Mucosa of gallbladder (tissue), 1 donor: Measurements from ENCODE around the gene CBR4. TPM values are rescaled to one million over a fixed set of nuclear protein-coding genes. Genes with fewer than 3 reads are reported as not detected.
"Not testable (repeated sequence)": the region's sequence is repeated elsewhere in the genome, so short reads cannot be mapped to it uniquely, and the experiment has no call there.

Experiments
- DNase-seq: peaks from one replicate; pipeline ENCODE4 v3.0.0-alpha.2; 2020; ENCODE audit warnings: low spot score
- total RNA-seq: library from RNA; stranded (reverse); gene quantifications from one replicate; pipeline ENCODE4 v1.2.1, GENCODE V29; 2021
- donor health status: DM: no; HTN: no; CAD: no.

Gene CBR4
- total RNA-seq: 25.2 TPM

DNA sequence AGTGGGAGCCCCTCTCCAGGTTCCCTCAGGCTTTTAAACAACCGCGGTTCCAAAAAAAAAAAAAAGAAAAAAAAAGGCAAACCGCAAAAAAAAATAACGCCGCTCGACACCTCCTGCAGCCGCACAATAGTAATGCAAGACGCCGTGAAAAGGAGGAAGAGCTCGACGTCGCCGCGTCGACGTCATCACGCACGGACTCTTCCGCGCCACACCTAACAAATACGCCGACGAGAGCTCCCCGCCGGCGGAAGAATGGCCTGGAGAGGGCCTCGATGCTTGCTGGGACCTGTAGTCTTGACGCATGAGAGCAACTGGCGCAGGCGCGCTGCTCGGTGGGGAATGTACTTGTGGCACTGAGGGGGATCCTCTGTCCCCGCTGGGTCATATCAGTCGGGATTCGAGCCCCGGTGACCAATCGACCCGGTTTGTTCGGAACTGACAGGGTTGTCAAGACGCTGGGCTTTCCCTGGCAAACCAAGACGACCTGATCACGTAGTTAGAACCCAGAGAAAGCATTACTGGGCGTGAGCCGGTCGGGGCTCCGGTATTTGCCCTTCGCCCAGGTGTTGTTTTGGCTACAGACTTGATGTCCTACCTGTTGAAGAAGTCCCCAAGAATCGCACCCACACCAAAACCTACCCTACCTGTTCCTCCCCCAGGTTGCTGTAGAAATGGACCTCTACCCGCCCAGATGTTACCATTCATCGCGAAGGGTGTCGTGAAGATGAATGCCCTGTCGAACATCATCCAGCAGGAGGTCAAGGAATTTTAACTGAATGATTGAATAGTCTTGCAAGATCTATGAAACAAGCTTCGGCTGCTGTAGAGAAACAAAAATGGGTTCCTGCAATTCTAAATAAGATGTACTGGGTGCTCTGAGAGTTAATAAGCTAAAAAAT is at the start of gene CBR4:
Gene CBR4 (minus strand): TSS at position 131 of the 899 bp plus-strand sequence. CDS start 166 bp downstream, outside the sequence.
- DNase-seq: peak; percentile 97

DNA sequence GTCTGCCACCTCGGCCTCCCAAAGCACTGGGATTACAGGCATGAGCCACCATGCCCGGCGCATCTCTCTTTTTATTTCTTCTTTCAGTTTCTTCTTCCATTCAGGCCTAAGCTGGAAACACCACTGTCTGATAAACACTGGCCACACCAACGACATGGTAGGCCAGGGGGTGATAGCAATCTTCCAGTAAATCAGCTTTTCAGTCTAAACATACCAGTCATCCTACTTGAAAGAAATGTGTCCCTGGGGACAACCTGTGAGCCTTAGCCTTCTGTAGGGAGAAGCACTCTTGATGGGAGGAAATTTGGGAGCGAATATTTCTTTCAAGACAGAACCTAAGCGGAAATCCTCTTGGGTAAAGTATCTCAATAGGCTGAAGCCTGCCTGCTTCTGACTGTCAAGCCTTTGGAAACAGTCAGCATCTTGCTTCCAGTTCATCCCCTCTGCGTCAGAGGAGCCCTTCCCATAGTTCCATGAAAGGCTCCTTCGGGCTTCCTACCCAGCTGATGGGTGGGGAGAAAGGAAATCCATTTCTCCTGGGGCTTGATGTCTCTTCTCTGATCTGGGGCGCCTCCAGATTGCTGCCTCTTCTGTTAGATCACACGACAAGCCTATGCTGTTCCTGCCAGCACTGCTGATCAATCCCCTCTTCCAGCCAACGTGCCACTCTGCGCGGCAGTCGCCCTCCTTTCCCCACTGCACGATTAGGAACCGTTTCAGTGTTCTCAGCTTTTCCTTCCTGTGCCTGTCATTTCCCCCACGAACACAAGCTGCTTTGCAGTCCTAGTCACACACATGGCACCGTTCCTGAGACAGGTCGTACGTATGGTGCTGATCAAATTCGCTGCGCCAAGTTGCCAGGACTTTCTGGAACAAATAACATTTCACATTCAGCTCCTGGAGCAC is 49.5 kb upstream of the CBR4 start:
- no peak for DNase-seq

DNA sequence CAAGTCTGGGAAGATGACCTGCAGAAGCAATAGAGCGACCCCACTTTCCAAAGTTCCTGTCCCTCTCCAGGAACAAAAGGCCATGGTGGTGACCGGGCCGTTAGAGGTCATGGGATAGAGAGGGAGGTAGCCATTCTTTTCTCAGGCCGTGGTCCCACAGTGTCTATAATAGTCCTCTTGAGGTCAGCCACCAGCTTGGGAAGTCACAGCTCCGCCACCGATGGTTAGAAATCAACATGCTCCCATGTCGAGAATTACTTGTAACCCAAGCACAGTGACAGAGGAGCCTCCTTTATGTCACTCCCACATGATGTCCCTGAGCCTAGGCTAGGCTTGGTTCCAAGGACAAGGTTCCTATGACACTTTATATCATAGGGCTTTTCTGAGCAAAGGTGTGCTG is 48.3 kb upstream of the CBR4 start:
- no peak for DNase-seq

DNA sequence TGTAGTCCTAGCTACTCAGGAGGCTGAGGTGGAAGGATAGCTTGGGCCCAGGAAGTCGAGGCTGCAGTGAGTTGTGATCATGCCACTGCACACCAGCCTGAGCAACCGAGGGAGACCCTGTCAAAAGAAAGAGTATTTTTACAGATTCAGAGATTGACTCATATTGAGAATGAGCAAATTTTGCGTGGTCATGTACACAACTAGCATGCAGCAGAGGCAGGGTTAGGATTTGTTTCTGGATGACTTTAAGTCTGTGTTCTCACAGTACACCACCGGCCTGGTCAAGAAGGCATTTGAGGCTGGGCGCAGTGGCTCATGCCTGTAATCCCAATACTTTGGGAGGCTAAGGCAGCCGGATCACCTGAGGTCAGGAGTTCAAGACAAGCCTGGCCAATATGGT is 44.8 kb upstream of the CBR4 start:
- DNase-seq: no peak

DNA sequence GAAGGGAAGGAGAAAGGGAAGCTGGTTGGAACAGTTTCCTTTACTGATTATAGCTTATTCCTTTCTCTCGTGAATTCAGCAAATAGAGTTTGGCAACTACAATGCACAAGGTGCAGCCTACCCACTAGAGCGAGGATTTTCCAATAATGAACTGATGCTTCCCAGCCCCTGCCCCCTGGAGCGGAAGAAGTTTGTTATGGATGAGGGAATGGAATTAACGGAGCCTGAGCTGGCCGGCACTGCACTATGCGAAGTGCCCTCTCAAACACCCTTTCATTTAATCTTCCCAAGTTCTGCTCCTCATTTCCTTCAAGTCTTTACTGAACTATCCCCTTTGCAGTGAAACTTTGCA is 42.5 kb upstream of the CBR4 start:
- DNase-seq: no peak

DNA sequence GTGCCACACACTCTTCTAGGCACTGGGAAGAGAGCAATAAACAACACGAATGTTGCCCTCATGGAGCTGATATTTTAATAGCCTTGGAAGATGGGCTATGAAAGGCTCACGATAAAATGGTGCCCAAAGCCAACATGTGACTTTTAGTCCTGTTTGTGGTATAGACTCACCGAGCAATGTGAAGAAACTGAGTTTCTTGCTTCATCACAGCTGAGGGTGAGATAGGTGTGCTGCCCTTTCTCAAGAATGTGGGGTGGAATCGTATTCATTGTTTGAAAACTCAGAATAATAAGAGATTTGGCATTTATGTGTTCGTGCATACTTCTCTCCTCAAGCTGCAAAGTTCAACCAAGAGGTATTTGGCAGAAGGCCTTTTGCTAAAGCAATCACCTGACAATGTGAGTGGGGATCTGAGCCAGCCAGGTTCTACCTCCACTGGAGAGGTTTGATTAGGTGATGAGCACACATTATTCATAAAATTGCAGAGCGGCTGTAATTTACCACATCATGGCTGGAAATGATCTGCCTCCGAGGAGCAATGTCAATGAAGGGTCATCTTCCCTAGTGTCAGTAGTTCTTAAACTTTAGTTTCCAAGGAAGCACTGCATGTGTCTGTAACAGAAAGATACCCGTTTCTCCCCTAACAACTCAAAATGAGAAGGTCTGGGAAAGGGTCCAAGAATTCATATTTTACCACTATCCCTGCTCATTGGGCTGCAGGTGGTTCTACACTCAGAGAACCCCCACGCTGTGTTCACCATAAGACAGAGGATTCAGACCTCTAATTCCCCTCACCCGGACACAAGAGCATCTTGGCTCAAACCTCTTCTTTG is 41.9 kb upstream of the CBR4 start:
- DNase-seq: peak; percentile 44

DNA sequence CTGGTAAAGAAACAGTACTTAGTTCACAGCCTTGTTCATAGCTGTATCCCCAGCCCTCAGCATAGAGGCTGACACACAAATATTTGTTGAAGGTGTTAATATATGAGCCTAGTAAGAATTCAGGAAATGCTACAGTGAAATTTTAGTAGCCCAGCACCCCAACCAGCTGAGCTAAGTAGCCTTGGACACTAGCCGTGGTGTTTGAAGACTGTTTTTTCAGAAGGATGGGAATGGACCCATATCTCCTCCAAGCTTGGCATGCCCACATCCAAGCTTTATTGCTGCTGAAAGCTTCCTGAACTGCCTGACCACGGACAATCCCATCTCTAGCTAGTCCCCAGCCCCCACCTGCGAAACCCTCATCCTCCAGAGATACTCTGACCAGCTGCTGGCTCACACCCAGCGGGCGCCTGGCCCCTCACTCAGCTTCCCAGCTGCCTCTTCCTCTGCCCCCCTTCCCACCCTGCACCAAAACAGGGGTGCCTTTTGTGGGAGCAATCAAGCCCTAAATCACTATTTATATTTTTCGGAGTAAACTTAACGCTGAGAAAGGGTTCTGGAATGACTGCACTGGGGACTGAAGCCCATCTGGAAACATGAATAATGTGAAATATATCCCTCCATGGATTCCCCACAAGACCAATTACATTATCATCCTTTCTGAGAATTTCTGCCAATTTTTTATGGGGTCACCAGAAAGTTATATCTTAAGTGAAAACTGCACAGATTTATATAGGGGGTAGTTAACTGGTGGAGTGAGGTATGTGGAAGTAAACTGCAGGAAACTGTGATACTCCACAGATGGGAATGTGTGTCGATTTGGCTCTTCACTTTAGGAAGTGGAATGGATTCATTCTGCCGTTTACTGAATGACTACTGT is 41.1 kb upstream of the CBR4 start:
- no peak for DNase-seq

DNA sequence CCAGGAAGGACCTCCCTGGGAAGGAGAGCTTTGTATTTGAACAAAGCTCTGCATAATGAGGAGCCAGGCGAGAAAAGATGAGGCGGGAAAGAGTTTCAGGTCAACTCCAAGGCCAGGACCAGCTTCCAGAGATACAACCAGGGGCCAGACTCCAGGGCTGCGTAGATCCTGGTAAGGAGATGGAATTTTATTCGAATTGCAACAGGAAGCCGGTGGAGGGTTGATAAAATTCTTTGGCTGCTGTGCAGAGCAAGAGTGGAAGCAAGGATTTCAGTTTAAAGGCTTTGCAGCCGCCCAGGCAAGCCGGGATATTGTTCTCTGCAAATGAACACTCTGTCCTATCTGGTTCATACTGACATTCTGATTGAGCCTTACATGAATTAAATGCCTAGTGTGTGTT is 40.2 kb upstream of the CBR4 start:
- DNase-seq: no peak

DNA sequence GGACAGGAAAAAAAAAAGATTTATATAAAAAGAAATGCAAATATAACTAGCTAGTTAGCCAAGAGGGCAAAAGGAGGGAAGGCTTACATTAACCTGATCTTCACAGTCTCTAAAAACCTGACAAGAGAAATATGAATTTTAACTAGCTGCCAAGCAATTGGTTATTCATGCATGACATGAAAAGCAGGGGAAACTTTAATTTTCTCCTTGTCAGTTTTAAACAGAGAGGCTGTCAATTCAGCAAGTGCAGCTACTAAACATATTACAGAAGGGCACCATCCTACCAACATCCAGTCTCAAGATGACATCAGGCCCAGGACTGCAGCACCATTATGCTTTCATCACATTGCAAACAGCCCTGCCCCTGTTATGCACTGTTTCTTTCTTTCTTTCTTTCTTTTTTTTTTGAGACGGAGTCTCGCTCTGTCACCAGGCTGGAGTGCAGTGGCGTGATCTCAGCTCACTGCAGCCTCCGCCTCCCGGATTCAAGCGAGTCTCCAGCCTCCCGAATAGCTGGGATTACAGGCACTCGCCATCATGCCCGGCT is 38.9 kb upstream of the CBR4 start:
- DNase-seq: no peak

DNA sequence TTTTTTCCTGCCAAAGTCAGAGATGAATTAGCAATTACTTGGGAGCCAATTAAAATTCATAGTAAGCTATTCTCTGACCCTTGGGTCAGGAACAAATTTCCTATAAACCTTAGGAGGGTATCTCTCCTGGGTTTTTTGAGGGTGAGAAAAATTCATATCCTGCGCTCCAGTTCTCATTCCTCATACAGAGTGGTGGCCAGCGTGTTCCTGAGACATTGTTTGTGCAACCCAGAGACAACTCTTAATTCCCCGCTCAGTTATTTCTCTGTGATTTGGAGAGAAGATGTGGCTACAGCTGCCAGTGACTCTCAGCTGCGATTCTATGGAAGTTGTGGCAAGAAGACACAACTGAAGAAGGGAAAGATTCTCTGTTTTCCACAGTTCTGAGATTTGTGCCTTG is 37.9 kb upstream of the CBR4 start:
- DNase-seq: no peak

DNA sequence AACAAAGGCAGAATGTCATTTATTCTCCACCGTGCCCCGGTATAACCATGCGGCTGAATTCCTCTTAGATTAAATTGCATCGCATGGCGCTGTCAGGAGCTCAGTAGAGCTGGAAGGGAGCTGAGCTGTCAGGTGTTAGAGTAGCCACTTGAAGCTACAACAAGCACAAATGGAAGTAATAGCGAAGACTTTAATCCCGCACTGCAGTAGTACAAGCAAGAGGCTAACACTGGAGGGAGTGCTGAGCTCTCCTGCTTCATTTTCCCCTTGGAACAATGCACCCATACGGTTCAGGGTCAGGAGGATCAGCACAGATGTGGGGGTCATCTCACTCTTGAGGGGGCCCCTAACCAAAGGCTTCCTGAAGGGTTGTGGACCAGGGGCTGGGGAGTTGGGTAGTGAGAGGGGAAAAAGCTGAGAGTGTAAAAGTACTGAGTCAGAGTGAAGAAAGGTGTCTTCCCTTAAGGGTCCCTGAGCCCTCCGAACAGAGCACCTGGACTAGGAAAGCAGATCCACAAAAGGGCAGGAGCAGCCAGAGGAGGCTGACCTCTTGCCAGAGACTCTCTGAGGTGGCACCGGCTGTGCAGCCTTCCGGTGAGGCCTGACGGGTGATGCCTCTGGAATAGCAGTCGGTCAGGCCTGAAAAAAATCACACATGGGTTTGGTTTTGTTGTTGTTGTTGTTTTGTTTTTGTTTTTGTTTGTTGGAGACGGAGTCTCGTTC is 36.0 kb upstream of the CBR4 start:
- no peak for DNase-seq

DNA sequence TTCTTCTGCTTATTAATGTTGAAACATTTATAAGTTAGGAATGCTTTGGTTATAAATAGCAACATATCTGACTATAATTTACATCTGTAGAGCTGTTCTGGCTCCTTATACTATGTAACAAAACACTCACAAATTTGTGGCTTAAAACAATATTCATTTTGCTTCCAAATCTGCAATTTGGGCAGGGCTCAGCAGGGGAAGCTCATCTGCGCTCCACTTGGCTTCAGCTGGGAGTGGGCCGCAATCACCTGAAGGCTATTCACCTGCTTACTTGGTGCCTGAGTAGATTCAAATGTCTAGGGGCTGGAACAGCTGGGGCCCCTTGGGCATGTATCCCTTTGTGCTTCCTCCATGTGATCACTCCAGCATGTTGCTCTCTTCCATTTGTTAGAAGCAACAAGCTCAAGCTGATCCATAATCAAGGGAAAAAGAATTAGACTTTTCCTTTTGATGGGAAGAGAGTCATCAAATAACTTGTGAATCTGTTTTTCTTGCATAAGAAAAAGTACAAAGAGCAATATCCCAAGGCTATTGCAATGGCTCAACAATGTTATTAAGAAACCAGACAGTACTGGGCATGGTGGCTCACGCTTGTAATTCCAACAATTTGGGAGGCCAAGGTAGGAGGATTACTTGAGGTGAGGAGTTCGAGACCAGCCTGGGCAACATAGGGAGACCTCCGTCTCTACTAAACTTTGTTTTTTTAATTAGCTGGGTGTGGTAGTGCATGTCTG is 34.8 kb upstream of the CBR4 start:
- no peak for DNase-seq

DNA sequence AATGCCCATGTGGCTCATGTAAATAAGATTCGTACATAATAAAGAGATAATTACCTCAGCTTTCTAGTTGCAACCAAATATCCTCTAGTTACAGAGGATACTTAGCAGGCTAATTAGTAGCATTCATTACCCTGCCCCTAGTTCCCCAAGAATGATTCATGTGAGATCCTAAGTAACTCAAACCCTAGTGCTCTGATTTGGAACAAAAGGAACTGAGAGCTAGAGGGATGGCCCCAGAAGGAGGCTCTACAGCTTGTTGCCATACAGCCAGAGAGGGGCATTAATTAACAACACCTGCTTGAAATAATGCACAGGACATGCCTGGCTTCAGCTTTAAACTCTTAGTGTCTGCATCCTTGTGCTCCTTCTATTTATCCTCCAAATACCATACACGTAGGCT is 32.6 kb upstream of the CBR4 start:
- DNase-seq: no peak

DNA sequence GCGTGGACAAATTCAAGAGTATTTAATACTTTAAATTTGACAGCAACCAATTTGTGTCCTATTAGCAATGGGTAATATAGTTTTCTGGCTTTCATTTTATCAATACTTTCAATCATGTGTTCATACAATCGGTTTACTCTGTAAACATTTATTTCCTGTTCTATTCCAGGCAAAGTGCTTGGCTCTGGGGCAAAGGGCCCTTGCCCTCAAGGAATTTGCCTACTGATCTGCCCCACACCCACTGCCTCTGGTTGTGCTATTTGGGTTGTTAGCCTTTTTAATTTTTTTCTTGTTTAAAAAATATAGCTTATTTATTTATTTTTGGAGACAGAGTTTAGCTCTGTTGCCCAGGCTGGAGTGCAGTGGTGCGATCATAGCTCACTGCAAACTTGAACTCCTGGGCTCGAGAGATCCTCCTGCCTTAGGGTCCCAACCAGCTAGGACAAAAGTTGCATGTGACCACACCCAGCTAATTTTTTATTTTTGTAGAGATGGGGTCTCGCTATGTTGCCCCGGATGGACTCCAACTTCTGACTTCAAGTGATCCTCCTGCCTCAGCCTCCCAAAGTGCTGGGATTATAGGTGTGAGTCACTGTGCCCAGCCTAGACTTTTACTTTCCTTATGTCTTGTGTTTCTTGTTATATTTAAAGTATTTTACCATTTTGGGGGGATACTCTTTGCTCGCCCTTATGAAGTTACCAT is 30.7 kb upstream of the CBR4 start:
- no peak for DNase-seq

DNA sequence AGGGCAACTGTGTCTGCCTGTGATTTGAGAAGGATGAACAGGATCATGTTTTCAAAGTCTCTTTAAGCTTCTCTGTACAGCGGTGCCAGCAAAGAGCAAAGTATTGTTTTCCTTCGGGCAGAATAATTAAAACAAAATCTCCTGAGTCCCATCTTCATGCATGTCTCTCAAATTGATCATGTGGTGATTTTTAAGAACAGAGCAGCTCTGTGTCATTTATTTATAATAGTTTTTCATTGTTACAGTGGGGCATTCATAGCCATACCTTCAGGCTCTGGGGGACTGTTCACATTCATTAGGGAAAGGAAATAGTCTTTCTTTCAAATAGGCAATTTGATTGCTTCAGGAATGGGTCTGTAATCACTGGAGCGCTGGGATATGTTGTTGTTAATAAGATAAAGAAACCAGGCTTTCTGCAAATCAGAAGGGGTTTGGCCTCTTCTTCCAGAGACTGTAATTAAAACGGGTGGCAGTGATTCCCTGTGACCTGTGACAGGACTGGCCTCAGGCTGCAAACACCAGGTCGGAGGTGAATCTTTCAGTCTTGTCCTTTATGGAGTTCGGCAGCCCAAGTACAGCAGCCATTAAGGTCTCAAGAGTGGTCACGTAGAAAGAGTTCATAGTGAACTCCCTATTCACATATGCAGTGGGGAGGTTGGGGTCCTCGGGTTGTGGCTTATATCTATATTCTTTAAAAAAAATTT is 29.3 kb upstream of the CBR4 start:
- DNase-seq: no peak

DNA sequence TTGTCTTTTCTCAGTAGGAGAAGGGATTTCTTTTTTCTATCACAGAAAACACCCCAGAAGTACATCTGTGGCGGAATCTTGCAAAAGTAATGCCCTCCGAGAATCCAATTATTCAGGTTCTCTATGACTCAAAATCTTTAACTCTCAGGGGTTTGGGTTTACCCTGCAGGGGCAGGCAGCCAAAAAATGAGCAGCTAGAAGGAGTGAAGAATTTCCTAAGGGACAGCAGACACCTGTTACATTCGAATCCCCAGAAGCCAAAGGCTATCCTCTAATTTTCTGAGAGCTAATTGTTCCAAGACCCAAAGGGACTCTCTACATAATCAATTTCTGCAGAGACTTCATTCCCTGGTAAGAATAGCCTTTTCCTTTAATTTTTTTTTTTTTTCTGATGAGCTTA is 27.5 kb upstream of the CBR4 start:
- no peak for DNase-seq

DNA sequence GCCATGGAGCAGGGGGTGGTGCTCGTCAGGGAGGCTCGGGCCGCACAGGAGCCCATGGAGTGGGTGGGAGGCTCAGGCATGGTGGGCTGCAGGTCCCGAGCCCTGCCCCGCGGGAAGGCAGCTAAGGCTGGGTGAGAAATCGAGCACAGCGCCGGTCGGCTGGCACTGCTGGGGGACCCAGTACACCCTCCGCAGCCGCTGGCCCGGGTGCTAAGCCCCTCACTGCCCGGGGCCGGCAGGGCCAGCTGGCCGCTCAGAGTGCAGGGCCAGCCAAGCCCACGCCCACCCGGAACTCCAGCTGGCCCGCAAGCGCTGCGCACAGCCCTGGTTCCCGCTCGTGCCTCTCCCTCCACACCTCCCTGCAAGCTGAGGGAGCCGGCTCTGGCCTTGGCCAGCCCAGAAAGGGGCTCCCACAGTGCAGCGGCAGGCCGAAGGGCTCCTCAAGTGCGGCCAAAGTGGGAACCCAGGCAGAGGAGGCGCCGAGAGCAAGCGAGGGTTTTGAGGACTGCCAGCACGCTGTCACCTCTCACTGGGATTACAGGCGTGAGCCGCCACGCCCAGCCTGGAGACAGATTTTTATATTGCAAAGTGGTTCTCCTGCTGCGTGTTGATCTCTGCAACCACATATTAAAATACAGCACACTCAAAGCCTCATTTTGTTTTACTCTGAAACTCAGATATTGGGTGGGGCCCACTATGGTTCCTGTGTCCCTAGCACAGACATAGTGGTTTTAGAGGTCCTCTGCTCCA is 26.0 kb upstream of the CBR4 start:
- not testable (repeated sequence) for DNase-seq
